Ovary (tissue), 9 donors: Measurements from ENCODE around the gene GNPTG. TPM values are rescaled to one million over a fixed set of nuclear protein-coding genes. Genes with fewer than 3 reads are reported as not detected.

Experiments
- DNase-seq, 5 donors: peaks; one replicate each; pipeline ENCODE4 v3.0.0-alpha.2; 2019 to 2020
- H3K27ac ChIP-seq, 2 donors: fragments of 200-600 bp; one replicate each; pipeline versions ENCODE4 v1.5.1 to v1.8.0; 2019 to 2022
- H3K27me3 ChIP-seq: fragments of 200-600 bp; one replicate; pipeline ENCODE4 v1.8.0; 2022
- H3K36me3 ChIP-seq: fragments of 200-600 bp; sonication (generic); one replicate; pipeline ENCODE4 v1.5.1; 2019
- H3K4me1 ChIP-seq: one replicate; pipeline ENCODE4 v1.8.1; 2013; ENCODE audit warnings: mild to moderate bottlenecking, moderate library complexity; ENCODE audit not compliant: insufficient read depth
- H3K4me3 ChIP-seq: fragments of 200-600 bp; sonication (generic); one replicate; pipeline ENCODE4 v1.5.1; 2017
- H3K9me3 ChIP-seq, 2 donors: fragments of 200-600 bp in 1 of 2; sonication (generic) in 1 of 2; one replicate each; pipeline versions ENCODE4 v1.5.1 to v1.8.1; 2013 to 2019; ENCODE audit warnings: mild to moderate bottlenecking in 1 of 2, moderate library complexity in 1 of 2
- CTCF ChIP-seq, 3 donors: fragments of 450-650 bp in 2 of 3; fragments of 200-600 bp in 1 of 3; IDR thresholded peaks; one replicate each; pipeline versions ENCODE4 v1.5.1 to v1.8.0; 2016 to 2022; ENCODE audit warnings: antibody characterized with exemption in 3 of 3, mild to moderate bottlenecking in 1 of 3
- EP300 ChIP-seq: sonication (generic); formaldehyde crosslinking; IDR thresholded peaks from one replicate; pipeline ENCODE4 v1.6.1; 2017; ENCODE audit warnings: antibody characterized with exemption
- POLR2A ChIP-seq: fragments of 450-650 bp; IDR thresholded peaks from one replicate; pipeline ENCODE4 v1.6.1; 2017; ENCODE audit warnings: antibody characterized with exemption, mild to moderate bottlenecking, moderate library complexity
- WGBS, 3 donors: extraction: QIAGEN DNeasy Blood & Tissue Kit in 1 of 3; methylation state at CpG; one replicate each; pipeline versions ENCODE4 v1.1.5 to v1.1.7; 2013 to 2017; 5-methylcytosine and 5-hydroxymethylcytosine counted together
- intact Hi-C, 4 donors: fragments of 100-400 bp; cut with DNase I; formaldehyde crosslinking; loops; one replicate each; pipeline versions ENCODE4 v1.11.0 to v1.15.1; 2022 to 2023
- polyA plus RNA-seq, 2 donors: library from polyadenylated mRNA; stranded (reverse); fragments of 200-250 nt in 1 of 2; fragments of 350-450 nt in 1 of 2; fragmentation: Illumina TruSeq in 1 of 2; extraction: RNeasy Lipid Tissue Mini Kit (QIAGEN cat#74804) in 1 of 2; gene quantifications; one replicate each; pipeline ENCODE4 v1.2.3, GENCODE V29; 2013 to 2014
- total RNA-seq, 7 donors: library from RNA; depleted of rRNA in 2 of 7; stranded (reverse); fragments of >200 nt in 2 of 7; fragmentation: NEBNext Ultra II Directional in 3 of 7; extraction: Animal tissue kit (Norgen Biotek cat#: 25700) in 3 of 7; gene quantifications; one replicate each; pipeline versions ENCODE4 v1.1.0 to v1.2.4, GENCODE V29; 2016 to 2023
- donor health status: DM: no; HTN: no; CAD: no; lungs with moderate emphysema.
- donor health status: DM: no; HTN: no; CAD: no.
- donor health status: Bipolar disorder and iron deficiency.
- donor health status: DM: yes; HTN: yes; CAD: no.
- donor health status: DM: no; HTN: no; CAD: no.
- donor health status: DM: yes; HTN: yes; CAD: no.

GNPTG gene
- total and polyA plus RNA-seq, 9 donors, result 26.0 to 68.1 (median 55.4) TPM

GRCh38 chr16:1366712-1367299 lies 15.1 kb downstream of the GNPTG start:
- H3K9me3 ChIP-seq, result no peaks in the 10 kb centered on the region
- H3K27me3 ChIP-seq, result no peaks in the 10 kb centered on the region
- H3K27ac ChIP-seq, result no peak overlapping the region
- H3K4me3 ChIP-seq, result no peak overlapping the region
- TF ChIP-seq CTCF (IDR thresholded peaks at IDR 0.05) (no peak), EP300 (no peak), POLR2A (no peak)
- H3K4me1 ChIP-seq, result no peaks in the 10 kb centered on the region
- 77 to 86% (median 78%) methylated on average over 24 of the region's 24 CpGs for WGBS, 3 donors
- DNase-seq, result no peak
- intact Hi-C loops, result no loop called here
- H3K36me3 ChIP-seq, result no peaks in the 10 kb centered on the region

- no peaks in the 10 kb centered on the region for H3K9me3 ChIP-seq
- no peaks in the 10 kb centered on the region for H3K4me1 ChIP-seq
- H3K27me3 ChIP-seq, result no peaks in the 10 kb centered on the region
- no peak overlapping the region for H3K4me3 ChIP-seq
- WGBS, 3 donors, result 77 to 85% (median 80%) methylated on average over 12 to 27 of the region's 27 CpGs
- intact Hi-C loops, result no loop called here
- H3K36me3 ChIP-seq, result no peaks in the 10 kb centered on the region
- TF ChIP-seq EP300 (no peak), CTCF (IDR thresholded peaks at IDR 0.05) (no peak), POLR2A (no peak)
- no peak overlapping the region for H3K27ac ChIP-seq
- no peak for DNase-seq
Measured at GRCh38 chr16:1367486-1368174, 15.9 kb downstream of the GNPTG start.

- no peak for DNase-seq
- Histone ChIP-seq H3K9me3 (no peaks in the 10 kb centered on the region), H3K4me1 (no peaks in the 10 kb centered on the region), H3K36me3 (no peaks in the 10 kb centered on the region), H3K27me3 (no peaks in the 10 kb centered on the region), H3K27ac (no peak overlapping the region), H3K4me3 (no peak overlapping the region)
- intact Hi-C loops, result no loop called here
- no peak for TF ChIP-seq CTCF (IDR thresholded peaks at IDR 0.05)
- no peak for TF ChIP-seq POLR2A
- no peak for TF ChIP-seq EP300
- WGBS, 3 donors, result 81 to 84% (median 84%) methylated on average over 33 of the region's 33 CpGs
Measured at GRCh38 chr16:1371054-1371978, 19.6 kb downstream of the GNPTG start.

- WGBS, 3 donors, result 86 to 95% (median 90%) methylated on average over 8 to 17 of the region's 21 CpGs
- no peaks in the 10 kb centered on the region for H3K36me3 ChIP-seq
Measured at GRCh38 chr16:1372292-1372950, 20.7 kb downstream of the GNPTG start.

More at GRCh38 chr16:1372292-1372950, 20.7 kb downstream of the GNPTG start:
- Histone ChIP-seq H3K9me3 (no peaks in the 10 kb centered on the region), H3K4me3 (no peak overlapping the region), H3K27me3 (no peaks in the 10 kb centered on the region), H3K4me1 (no peaks in the 10 kb centered on the region), H3K27ac (no peak overlapping the region)
- no peak for DNase-seq
- intact Hi-C loops, result no loop called here
- TF ChIP-seq CTCF (IDR thresholded peaks at IDR 0.05), result no peak
- TF ChIP-seq POLR2A, result no peak
- TF ChIP-seq EP300, result no peak
